EH (cell line): ENCODE measurements around the gene PROCA1.

Source experiments
- DNase-seq: peaks from one replicate; pipeline ENCODE4 v3.0.0-alpha.2; 2015; ENCODE audit warnings: low read depth

Gene PROCA1

DNA sequence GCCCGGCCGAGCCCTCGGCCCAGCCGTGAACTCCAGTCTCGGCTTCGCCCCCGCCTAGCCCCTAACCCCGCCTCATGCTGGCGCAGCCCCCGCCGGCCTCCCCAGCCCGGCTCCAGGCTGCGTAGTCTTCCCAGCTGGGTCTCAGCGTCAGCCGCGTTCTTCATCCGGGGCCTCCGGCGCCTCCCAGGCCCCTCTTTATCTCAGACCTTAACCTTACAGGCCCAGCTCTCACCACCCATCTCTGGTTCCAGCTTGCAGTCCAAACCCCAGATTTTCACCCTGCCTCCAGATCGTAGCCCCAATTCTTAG lies at the start of gene PROCA1:
TSS of gene PROCA1 (minus strand) at position 166 of the 309 bp plus-strand sequence. CDS start 228 bp downstream, outside the sequence.
- no peak for DNase-seq

DNA sequence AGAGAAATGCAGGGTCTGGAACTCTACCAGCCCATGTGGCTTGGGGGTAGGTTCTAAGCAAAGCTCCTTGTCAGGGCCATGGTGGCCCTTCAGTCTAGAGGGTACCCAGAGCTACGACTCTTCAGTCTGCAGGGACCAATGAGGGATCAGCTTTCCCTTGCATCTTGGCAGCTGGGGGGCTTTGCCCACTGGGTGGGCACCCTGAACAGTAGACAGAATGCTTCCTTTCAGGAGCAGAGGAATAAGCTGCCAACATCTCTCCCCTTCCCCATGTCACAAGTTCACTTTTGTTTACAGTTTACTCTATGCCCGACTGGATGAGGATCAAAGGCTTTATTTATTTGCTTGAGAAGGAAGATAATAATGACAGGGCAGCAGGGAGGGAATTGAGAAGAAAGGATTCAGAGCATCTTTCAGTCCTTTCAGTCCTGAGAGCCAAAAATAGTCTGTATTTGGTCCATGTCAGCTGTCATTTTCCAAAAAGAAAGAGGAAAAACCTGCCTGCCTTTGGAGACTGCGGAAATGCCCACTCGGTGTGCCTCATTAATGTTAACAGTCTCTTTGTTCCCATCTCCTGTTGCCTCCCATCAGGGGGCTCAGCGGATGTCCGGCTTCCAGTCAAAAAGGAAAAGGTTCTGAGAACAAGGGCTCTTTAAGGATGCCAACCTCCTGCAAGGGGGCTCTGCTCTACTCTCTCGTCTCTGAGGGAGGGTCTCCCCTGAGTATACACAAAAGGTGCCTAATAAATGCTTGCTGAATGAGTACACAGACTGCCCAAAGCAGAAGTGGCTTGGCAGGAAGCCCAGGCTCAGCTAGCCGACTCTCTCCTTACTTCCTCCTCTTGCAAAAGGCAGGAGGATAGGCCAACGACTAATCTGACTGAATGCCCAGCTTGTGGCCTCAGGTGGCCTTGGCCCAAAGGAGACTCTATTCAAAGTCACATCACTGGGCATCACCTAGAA lies 49.2 kb upstream of the PROCA1 start:
- peak; percentile 68 for DNase-seq

GRCh38 chr17:28759256-28759865 lies 47.7 kb upstream of the PROCA1 start:
- DNase-seq, result no peak

DNA sequence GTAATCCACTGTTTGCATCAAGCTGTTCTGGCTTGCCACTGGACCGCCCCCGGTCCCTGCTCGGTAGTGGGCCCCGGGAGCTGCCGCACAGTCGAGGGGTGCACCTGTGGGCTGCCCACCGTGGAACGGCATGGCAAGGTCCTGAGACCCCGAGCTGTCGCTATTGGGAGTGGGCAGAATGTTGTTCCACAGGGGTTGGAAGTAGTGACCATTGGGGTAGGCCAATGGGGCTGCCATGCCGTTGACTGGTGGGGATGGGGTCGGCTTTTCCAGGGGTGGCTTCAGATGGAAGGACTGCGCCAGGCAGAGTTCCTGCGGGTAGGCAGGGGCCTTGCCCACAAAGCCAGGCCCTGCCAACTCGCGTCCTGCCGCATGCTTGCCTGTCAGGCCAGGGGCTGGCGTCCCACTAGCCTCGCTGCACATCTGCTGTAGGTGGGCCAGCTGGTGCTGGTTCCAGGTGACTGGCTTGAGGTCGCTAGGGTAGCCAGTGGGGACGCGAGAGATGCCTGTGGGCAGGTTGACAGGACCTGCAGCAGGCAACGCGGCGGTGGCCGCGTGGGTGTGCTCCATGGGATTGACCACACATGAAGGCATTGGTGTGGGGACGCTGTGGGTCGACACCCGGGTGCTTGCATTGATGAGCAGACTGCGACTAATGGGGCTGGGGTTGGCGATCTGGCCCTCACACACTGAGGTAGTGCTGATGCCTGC lies 46.9 kb upstream of the PROCA1 start:
- DNase-seq, result no peak

DNA sequence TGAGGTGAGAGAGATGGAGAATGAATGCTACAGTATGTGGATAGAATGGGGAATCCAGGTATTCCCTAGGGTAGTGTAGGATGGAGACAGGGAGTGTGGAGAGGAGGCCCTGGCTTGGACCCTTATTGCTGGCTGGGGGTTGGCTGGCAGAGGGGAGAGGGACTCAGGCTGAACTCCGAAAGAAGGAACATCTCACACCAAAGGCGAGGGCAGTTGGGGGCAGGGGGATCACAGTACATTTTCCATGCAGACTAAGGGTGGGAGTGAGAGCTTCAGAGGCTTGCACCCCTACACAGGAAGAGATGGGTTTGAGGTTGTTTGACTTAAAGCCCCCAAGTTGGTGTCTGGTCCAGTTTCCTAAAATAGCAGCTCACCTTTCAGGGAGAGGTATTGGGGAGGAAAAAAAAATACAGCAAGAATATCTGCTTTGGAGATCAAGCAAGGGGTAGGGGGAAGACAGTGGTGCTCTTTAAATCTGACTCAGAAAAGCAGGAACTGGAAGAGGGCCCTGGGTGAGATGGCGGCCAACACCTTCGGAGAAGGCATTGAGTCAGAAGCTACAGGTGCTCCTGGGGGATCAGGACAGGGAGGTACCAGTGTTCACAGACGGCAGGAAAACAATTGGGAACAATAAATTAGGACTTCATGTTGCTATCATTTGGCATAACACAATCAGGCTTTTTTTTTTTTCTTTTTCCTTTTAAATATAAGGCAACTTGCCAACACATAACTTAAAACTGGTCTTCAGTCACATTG lies 44.5 kb upstream of the PROCA1 start:
- no peak for DNase-seq

GRCh38 chr17:28755486-28755885 lies 43.8 kb upstream of the PROCA1 start:
- peak; percentile 52 for DNase-seq

DNA sequence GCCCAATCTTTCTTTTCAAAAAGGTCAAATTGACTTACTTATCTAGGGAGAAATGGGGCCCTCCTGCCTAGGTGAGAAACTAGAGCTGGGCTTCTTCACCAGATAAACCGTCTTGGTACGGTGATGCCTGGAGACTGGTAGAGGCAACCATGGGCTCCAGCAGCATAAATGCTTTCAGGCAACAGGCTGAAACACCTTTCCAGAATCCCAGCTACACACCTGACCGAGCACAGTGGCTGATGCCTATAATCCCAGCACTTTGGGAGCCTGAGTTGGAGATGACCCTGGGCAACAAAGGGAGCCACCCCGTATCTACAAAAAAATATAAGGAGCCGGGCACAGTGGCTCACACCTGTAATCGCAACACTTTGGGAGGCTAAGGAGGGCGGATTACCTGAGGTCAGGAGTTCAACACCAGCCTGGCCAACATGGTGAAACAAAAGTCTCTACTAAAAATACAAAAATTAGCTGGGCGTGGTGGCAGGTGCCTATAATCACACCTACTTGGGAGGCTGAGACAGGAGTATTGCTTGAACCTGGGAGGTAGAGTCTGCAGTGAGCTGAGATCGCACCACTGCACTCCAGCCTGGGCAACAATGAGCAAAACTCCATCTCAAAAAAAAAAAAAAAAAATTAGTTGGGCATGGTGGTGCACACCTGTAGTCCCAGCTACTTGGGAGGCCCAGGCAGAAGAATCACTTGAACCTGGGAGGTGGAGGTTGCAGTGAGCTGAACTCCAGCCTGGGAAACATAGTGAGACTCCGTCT lies 40.1 kb upstream of the PROCA1 start:
- DNase-seq, result no peak

DNA sequence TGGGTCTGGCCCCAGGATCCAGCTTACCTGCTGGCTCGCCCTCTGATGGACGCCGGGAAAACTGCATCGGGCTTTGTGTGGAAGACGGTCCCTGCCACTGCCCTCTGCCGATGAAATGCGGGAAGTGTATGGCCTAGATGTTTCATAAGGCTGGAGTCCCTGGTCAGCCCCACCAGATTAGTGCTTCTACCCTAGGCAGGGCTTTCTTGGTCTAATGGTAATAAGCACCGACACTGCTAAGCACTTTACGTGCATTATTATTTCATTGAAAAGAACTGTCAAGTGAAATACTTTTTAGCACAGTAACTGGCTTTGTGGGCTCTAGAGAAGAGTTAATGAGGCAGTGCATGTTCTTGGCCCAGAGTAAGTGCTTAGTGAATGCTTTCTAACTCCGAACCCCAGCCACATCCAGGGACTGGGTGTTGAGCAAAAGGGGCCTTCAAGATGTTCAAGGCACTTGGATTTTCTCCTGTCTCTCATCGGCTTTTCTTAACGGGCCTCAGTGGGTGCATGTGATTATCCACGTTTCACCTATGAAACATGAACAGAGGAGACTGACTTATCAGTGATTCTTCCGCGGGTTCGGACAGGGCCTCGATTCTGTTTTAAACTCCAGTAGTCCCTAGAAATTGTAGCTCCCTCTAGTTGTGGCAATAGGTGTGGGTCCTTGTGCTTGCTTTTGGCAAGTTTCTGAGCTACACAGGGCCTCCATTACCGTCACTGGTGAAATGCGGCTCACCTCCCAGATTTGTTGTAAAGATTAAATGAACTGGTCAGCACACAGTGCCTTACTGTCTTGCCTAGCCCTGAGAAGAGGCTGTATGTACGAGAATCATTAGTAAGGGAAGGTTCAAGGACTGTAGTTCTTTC lies 38.7 kb upstream of the PROCA1 start:
- DNase-seq, result peak; percentile 91

GRCh38 chr17:28749516-28750177 lies 38.0 kb upstream of the PROCA1 start:
- no peak for DNase-seq

GRCh38 chr17:28748852-28749515 lies 37.3 kb upstream of the PROCA1 start:
- peak; percentile 8 for DNase-seq

GRCh38 chr17:28747801-28748750 lies 36.4 kb upstream of the PROCA1 start:
- no peak for DNase-seq

GRCh38 chr17:28747051-28747691 lies 35.5 kb upstream of the PROCA1 start:
- no peak for DNase-seq

DNA sequence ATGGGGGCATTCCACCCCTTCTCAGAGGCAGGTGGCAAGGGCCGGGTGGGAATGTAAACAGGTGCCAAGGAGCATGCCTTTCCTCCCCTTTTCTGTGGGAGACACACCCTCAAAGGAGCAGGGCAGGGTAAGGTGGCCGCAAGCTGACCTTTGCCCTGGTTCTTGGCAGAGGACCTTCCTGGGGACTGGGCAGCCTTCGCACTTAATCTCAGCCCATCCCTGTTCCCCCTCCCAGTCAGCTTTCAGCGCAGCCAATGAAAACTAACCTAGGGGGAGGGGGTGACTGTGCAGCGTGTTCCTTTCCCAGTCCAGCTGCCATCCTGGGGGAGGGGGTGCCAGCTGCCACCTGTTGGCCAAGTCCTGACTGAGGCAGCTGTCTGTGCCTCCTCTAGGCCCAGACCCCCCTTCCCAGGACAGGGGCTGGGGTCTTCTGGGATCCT lies 34.9 kb upstream of the PROCA1 start:
- DNase-seq, result no peak

DNA sequence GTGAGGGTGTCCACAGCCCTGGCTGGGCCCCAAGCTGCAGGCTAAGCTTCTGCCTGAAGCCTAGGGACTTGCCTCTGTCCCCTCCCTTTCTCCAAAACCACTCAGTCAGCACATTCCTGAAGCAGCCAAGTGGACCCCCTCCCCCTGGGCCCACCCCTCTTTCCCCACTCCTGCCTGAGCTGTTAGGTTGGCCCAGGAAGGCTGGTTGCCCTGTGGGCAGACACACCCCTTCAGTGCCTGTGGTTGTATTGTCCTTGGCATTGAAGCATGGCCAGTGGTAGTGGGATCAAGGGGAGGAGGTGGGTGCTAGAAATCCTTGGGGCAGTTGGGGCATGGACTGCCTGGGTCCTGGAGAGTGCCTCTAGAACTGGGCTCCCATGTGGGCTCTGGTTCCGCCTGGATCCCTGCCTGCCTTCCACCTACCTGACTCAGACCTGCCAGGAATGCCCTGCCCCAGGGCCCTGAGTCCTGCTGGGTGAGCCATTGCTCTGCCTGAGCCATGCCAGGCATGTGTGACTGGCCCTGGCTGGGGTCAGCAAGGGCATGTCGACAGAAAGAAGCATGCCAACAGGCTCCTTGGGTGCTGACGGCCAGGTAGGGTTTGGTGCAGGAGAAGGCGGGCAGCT lies 34.2 kb upstream of the PROCA1 start:
- peak; percentile 39 for DNase-seq

- DNase-seq, result peak; percentile 63
These were observed 33.5 kb upstream of the PROCA1 start for GRCh38 chr17:28744972-28745785.
